HG03439 (cell line): Measurements from ENCODE around the gene RFFL.

Experiments
- ATAC-seq: cut with Tn5 transposase; IDR thresholded peaks from one replicate; pipeline ENCODE4 v1.9.1; 2021; ENCODE audit warnings: mild to moderate bottlenecking, moderate library complexity; ENCODE audit not compliant: unreplicated experiment

The RFFL gene

DNA sequence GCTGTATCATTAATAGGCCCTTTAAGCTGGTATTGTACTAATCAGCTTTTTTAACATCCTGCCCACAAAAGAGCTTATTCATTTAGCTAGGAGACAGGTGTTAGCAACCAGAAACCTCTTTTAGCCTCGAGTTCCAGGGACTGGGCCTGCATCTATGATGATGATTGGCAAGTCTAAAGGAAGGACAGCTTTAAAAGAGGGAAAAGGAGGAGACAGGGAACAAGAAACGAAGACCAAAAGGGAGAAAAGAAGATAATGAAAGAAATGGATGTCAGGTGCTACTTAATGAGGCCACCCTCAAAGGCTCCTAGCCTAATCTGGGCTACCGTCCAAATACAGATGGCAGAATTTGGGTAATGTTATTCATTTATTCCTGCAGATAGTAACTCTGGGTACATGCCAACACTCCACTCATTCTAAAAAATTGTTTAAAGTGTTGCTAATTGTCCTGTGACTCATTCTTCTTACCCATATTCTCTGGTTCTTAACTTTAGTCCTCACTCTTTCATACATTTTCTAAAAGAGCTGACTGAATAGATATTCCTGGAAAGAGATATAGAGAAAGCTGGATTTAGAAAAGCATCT, 18.7 kb upstream of the RFFL start:
- ATAC-seq, result no peak

DNA sequence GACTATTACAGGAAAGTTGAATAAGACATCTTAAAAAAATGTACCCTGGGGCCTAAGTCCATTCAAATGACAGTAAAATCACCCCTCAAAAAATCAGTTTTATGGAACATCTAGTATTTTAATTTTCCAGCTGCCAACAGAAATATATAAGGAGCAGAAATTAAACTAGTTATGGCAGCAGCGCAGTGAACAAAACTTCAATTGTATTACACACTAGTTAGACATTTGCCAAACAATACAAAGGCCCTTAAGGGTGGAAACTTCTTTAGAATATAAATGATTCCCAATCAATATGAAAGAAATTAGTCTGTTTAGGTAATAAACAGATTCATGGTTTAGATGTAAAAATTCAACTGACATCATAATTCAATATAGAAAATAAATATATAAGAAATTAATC, 18.1 kb upstream of the RFFL start:
- ATAC-seq, result no peak

DNA sequence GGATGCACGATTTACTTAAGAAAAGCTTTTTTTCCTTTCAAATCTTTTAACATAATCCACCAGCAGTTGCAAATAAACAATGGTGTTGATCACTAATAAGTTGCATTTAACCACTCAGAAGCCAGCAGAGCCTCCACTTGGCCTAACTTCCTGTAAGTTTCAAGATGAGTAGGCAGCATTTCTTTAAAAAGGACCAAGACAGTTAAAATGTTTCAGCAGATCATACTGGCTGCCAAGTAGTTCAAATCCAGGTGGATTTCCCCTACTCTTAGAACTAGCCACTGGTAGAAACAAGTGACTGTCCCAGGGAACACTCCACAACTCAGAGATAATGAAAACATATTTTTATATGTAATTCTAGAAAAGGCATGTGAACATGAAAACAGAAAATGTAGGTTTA, 17.0 kb upstream of the RFFL start:
- no peak for ATAC-seq

DNA sequence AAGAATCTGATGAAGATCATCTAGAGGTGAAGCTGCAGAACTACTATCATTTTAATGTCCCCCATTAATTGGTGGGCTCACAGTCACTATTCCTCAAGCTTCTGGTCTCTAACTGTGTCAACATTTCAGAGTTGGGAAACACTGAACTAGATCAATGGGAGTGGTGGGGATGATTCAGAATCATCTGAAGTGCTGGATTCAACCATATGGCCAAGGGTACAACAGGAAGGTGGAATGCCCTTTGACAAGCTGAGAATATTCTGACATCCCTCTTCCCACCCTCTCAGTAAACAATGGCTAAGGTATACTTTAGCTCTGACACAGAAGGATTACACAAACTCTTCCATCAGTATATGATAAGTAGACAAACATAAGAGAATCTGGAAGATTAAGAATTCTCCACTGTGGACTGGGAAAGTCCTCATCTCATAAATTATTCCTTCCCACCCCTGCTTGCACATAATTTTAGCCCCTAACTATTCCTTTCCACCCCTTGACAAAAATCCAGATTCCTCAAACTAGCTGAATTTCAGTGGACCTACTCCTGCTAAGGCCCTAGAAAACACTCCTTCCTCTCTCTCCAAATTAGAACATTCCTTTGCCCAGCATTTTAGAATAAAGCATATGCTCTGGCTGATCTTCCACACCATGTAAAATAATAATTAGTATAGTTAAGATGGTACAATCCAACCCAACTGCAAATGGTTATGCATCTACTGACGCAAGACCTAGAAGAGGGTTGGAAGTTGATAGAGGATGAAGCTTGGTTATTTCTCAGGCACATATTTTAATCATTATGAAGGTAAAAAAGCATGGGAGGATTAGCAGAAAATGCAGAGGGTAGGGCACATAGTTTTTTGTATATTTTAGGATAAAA, 16.3 kb upstream of the RFFL start:
- ATAC-seq, result no peak

DNA sequence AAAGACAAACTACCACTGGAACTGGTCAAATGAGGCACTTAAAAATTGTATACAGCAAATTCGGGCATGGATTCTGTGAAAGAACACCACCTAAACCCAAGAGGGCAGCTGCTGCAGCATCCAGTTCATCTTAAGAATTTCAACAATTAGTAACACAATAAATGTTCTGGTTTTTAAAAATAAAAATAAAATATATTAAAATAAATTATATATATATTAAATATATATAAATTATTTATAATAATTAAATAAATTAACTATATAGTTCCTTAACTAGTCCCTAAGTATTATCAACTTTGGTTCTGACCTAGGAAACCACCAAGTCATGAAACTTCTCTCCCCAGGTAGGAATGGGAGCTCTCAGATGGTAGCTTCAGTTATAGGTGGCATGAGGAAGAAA, 13.4 kb upstream of the RFFL start:
- no peak for ATAC-seq

DNA sequence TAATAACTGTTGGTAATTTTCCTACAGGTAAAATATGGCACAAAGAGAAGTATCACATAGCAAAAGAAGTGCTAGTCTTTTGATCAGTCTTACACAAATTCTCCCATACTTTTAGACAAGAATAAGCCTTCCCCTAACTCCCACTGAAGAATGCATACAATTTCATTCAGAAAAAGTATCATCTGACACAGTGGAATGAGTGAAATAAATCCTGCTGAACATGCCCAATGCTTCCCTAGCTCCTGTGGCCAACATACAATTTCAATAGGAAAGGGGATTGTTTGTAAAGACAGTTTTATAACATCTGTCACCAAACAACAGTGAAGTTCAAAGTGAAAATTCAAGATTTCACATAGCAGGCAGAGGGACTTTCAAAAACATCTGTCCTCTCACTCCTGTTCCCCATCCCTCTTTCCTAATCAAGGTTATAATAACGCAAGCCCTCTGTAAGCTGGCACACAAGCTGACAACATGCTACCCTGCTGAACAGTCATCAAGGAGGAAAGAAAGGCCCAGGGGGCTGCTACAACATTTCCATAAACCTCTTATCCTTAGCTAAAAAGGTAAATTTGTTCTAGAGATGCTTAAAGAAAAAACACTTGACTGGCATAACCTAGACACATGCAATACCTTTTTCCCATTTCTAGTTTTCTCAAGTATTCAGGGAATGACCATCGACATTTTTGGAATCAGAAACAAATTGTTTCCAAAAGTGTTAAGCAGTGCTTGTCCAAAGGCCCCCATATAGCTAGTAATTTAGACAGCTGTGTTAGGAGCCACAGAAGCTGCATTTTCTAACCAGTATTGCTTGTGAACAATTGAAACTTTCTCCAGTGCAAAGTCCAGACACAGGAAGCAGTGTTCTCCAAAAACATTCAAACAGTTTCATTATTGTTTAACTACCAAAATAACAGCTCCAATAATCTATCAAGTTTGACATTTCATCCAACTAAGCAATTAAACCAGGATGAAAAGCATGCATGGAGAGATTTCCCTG, 11.5 kb upstream of the RFFL start:
- no peak for ATAC-seq

DNA sequence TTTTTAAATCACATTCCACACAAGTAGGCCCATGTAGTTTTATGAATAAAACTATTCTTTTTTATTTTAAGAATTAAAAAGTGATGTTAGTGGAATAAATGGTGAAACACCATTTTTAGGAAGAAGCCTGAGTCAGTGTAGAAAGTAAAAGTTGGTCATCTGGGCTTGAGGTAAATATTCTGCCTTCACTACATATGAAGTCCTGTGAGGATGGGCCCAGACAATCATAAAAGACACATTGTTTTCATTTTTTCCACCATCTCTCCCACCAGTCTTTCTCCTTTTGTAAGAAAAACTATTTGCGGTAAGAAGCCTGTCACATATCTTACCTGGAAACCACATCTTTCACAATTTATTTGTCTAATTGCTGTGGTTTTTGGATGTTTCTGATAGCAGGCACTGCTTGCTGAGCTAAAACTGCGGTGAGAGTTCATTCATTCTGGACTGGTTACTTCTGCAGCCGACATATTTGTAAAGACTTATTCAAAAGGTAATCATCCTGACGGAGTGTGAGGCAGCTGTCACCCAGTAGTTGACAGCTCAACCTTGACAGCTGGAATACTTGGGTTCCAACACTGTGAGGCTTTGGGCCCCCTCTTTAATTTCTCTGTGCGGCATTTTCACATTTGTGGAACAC, 10.6 kb upstream of the RFFL start:
- ATAC-seq, result no peak

DNA sequence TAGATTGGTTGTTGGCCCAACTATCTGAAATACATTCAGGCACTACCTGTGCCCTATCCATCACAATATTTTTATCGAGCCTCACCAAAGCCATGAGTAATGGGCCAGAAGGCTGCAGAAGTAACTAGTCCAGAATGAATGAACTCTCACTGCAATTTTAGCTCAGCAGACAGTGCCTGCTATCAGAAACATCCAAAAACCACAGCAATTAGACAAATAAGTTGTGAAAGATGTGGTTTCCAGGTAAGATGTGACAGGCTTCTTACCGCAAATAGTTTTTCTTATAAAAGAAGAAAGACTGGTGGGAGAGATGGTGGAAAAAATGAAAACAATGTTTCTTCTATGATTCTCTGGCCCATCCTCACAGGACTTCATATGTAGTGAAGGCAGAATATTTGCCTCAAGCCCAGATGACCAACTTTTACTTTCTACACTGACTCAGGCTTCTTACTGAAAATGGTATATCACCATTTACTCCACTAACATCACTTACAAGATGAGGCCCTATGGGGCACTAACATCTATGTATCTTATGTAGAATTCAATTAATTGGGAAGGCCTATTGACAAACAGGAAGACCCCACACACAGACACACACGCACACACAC, 9.8 kb upstream of the RFFL start:
- no peak for ATAC-seq

DNA sequence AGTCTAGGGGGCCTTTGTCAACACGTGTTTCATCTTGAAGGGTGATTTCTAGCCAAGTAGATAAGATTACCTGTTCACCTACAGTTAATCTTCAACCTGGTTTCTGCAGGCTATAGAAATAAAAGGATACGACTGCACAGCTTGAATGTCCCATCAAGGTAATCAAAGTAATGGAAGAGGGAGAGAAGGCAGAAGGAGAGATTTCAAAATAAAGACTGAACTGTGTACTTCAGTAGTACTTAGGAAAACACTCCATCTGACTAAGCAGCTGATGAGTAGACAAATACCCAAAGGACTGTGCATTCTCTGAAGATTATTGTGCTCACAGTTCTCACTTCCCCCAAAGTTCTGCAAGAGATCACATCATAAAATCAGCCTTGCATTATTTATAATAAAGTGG, 5.8 kb upstream of the RFFL start:
- ATAC-seq, result no peak

DNA sequence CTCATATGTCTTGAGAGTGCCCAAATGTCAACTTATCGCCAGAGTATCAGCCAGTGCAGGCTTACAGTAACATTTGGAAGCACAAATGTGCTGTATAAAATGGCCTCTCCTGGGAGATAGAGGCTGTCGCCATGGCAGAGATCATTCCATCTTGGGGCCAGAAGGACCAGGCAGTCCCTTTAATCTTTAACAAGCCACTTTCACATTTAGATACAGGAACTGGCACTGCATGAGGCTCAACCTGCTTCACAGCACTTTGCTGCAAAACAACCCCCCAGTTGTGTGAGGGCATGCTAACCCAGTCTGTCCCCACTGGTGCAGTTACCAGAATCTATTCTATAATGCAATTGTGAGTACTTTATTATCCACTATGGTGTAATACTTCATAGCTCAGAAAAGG, 4.7 kb upstream of the RFFL start:
- no peak for ATAC-seq

DNA sequence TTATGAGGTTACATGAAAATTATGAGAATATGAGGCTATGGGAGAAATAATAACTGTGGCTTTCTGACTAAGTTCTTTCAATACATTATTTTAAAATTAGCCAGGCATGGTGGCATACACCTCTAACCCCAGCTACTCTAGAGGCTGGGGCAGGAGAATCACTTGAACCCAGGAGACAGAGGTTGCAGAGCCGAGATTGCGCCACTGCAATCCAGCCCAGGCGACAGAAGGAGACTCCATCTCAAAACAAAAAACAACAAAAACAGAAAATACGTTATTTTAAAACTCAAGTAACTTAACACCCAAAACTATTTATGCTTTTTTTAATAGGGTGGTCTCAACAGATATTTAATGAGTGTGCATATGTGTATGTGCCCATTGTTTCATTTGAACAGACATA, 2.4 kb upstream of the RFFL start:
- no peak for ATAC-seq

DNA sequence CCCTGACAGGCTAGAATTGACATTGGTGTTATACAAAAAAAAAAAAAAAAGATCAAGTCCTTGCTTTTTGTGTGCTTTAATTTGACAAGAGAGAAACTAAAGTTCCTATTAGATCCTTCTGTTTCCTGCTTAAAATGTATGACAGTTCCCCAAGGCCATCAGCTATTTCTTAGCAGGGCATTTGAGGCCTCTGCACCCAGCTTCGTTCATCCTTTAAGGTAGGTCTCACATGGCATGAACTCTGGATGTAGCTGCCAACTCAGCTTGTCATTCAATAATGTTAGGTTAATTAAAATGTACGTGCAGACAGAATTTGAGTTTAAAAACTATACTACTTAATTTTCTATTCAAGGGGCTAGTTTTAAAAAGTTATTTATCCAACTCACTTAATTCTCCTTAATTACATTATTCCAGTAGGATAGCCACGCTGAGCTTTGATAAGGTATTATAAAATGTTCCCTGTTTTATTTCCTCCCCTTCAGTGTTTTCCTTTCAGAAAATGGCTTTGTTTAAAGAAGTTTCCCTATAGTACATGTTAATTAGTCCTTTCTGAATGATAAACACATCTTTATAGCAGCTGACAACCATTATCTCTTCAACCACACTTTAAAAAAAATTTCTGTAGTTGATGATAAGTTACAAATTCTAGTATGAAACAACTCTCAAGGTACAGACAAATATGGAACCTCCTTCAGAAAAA, 1.2 kb upstream of the RFFL start:
- ATAC-seq, result no peak

DNA sequence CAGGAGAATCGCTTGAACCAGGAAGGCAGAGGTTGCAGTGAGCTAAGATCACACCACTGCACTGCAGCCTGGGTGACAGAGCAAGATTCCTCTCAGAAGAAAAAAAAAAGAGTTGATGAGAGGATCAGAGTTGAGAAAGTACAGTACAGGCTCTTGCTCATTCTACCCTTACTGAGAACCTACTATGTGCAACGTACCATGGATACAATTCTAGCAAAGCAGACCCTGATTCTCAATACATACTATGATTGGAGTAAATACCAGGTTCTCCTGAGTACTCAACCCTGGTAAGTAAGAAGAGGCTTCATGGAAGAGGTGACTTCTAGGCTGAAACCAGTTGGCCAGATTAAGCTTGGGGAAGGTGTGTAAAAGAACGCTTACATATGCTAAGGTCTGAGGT, 1.2 kb downstream of the RFFL start:
- no peak for ATAC-seq

DNA sequence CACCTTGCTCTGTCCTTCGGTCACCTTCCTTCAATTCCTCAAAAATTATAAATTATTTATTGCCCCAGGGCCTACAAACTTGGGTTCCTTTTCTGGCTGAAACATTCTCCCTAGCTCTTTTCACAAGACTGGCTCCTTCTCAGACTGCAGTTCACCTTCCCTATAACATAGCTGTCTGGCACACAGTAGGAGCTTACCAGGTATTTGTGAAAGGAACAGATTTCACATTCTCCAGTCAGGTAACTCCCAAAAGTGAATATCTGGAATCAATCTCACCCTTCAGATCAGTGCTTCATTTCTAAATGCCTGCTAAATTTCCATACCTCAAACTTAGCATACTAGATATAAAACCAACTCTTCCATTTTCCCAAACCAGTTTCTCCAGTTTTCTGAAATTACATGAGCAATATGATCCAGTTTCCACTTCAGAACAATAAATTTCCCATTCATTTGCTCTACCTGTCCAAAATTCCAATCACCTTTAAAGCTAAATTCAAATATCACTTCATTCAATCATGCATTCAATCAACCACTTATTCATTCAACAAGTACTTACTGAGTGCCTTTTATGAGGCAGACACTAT, 6.1 kb downstream of the RFFL start:
- ATAC-seq, result no peak

DNA sequence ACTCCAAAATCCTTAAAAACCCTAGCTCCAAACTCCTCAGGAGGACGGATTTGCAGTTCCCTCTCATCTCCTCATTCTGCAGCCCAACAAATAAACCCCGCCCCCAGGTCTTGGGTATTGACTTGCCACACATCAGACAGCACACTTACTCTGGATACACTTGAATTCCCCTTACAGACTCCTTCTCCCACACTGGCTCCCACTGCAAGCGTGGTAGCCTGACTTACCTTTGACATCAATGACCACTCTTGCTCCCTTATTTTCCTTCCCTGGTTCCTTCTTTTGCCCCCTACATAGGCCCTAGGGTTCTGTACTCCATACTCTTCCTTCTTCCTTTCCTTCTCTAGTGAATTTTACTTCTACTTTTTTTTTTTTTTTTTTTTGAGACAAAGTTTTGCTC, 7.5 kb downstream of the RFFL start:
- no peak for ATAC-seq

DNA sequence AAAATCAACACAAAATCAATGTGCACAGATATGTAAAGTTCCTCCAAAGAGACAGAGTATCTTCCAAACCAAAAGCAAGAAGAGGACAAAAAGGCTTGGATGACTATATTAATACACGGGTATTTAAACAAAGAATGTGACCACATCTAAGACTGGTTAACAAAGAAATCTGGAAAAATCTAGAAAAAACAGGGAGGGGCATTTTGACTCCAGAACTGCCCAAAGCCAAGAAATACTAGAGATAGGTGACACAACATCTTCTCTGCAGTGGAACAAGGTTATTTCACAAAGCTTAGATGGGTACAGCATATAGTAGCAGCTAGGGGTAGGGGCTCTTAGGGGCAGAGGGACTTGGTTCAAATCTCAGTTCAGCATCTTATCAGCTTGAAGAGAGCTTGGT, 10.3 kb downstream of the RFFL start:
- ATAC-seq, result no peak

DNA sequence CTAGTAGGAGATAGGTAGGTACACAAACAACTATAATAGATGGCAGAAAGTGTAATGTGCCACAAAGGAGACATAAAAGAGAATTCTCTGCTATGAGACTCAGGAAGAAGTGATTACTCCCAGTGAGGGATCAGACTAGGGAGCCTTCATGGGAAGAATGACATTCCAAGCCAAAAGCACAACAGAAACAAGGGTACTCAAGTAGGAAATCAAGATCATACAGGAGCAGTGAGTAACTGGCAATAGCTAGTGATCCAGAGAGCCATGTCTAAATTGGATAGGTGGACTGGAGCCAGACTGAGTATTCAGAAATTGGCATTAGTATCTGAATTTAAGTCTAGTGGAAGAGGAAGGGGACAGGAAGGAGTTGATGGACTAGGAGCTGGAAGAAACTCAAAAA, 10.7 kb downstream of the RFFL start:
- ATAC-seq, result no peak

DNA sequence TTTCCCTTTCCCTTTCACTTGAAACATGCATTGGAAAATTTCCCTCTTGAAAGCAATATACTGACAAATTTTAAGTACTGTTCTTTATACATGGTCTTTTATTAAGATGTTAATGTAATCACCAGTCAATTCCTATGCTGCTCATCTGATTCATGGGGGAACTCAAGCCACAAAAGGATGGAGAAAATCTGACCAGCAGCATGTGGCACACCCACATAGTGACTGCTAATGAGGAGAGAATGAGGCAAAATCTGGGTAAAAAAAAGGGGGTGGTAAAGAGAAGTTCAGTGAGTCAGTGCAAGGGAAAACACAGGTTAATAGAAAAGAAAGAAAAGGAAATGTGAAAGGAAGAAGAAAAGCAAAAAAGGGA, 11.3 kb downstream of the RFFL start:
- no peak for ATAC-seq

DNA sequence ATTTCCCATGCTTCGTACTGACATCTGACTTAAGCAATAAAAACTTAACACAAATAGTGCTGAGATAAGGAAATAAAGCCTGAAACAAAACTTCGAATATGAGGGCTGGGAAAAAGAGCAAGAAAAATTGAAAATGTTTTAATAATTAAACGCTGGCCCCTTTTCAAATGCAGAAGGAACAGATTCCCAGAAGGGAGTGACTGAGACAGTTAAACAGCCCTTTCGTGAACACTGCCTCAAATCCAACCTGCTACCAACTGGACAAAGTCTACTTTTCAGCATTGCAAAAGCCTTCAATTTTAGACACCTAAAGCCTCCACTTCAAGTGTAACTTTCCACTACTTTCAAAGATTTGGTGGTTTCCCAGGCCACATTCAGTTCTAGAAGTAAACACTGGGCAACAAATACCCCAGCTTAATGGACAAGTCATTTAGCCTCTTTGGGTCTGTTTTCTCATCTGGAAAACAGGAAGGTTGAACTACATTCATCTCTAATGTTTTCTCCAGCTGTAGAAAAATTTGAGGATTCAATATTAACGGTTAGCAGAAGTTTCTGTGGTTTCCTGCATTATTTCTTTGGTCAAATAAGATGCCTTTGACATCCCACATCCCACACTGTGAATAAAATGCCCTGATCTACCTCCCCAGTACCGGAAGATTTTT, 11.8 kb downstream of the RFFL start:
- no peak for ATAC-seq
